K562 (cell line): ENCODE data around the gene PRELID3B. TPM values are rescaled to one million over a fixed set of nuclear protein-coding genes. Genes with fewer than 3 reads are reported as not detected.

Experiments
- DDX20 ChIP-seq: fragments of 450-650 bp; IDR thresholded peaks from 2 replicates; pipeline ENCODE4 v1.6.1; 2016; ENCODE audit warnings: missing genetic modification characterization, low read depth, mild to moderate bottlenecking, missing compliant biosample characterization, moderate library complexity
- IFI16 ChIP-seq: fragments of 250-450 bp; sonication (Bioruptor Pico); IDR thresholded peaks from 2 replicates; pipeline ENCODE4 v2.1.2; 2022; ENCODE audit warnings: mild to moderate bottlenecking, inconsistent platforms
- SMAD4 ChIP-seq: fragments of 250-450 bp; sonication (Bioruptor Pico); conservative IDR thresholded peaks from 2 replicates; pipeline ENCODE4 v1.8.0; 2021; ENCODE audit warnings: inconsistent platforms, mild to moderate bottlenecking, moderate library complexity
- SNRNP70 ChIP-seq: fragments of 200-400 bp; formaldehyde crosslinking; optimal IDR thresholded peaks from 2 replicates; pipeline ENCODE3; 2017; ENCODE audit warnings: low read depth, low read length
- ZNF121 ChIP-seq: sonication (generic); formaldehyde crosslinking; conservative IDR thresholded peaks from 2 replicates; pipeline ENCODE4 v1.8.0; 2022; ENCODE audit warnings: missing genetic modification reagents
- polyA plus RNA-seq, 8 experiments: library from polyadenylated mRNA; depleted of rRNA in 4 of 8; stranded (reverse) in 5 of 8; unstranded in 3 of 8; fragments of >200 nt; fragmentation: Nextera tagmentation in 2 of 8; fragmentation: Illumina TruSeq in 1 of 8; extraction: Ambion mirVana in 2 of 8; extraction: Trizol in 1 of 8; gene quantifications; 2 replicates each; pipeline versions ENCODE4 v1.2.1 to v1.2.3, GENCODE V29; 2011 to 2014; ENCODE audit warnings: inconsistent platforms in 1 of 8, missing spikeins in 1 of 8
- total RNA-seq, 7 experiments: library from RNA; depleted of rRNA in 6 of 7; stranded (reverse); fragments of >200 nt in 6 of 7; fragmentation: Illumina TruSeq in 2 of 7; extraction: Trizol in 2 of 7; gene quantifications; 2 replicates each; pipeline versions ENCODE4 v1.2.1 to v1.2.3, GENCODE V29; 2011 to 2021; ENCODE audit warnings: low replicate concordance in 1 of 7
- TF ChIP-seq, protein P1 (sequence below), 2 experiments: IDR thresholded peaks in 1 of 2; conservative IDR thresholded peaks in 1 of 2; 2 replicates each; pipeline ENCODE4 v1.6.1; 2016; ENCODE audit warnings: low read depth in 2 of 2, mild to moderate bottlenecking in 1 of 2, missing compliant biosample characterization in 1 of 2, missing genetic modification characterization in 1 of 2, moderate library complexity in 1 of 2
- TF ChIP-seq, protein P2 (sequence below): sonication (generic); formaldehyde crosslinking; IDR thresholded peaks from 2 replicates; pipeline ENCODE4 v1.8.1; 2023; ENCODE audit warnings: mild to moderate bottlenecking, missing genetic modification reagents
- TF ChIP-seq, protein P3 (sequence below), 2 experiments: fragments of 450-650 bp in 1 of 2; sonication (generic) in 1 of 2; formaldehyde crosslinking in 1 of 2; IDR thresholded peaks; 2 replicates each; pipeline versions ENCODE4 v1.7.1 to v1.9.0; 2016 to 2022; ENCODE audit warnings: inconsistent platforms in 1 of 2, mild to moderate bottlenecking in 1 of 2, missing genetic modification reagents in 1 of 2

PRELID3B gene
- total and polyA plus RNA-seq, 9 of the 15 experiments (the other 6 are each of a cell fraction or from before 2014, with no cell fraction given), result 77.0 to 186 (median 101) TPM

GRCh38 chr20:59042151-59042795 lies at the start of gene PRELID3B (continued):
- TF ChIP-seq, protein P1, sequence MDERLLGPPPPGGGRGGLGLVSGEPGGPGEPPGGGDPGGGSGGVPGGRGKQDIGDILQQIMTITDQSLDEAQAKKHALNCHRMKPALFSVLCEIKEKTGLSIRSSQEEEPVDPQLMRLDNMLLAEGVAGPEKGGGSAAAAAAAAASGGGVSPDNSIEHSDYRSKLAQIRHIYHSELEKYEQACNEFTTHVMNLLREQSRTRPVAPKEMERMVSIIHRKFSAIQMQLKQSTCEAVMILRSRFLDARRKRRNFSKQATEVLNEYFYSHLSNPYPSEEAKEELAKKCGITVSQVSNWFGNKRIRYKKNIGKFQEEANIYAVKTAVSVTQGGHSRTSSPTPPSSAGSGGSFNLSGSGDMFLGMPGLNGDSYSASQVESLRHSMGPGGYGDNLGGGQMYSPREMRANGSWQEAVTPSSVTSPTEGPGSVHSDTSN (CRISPR knock-in tag; IDR thresholded peaks at IDR 0.05; ENCODE audit: low read depth), result no peak
- TF ChIP-seq, protein P1 (tag; conservative IDR thresholded peaks at IDR 0.05; ENCODE audit: low read depth), result no peak
- TF ChIP-seq, protein P2, sequence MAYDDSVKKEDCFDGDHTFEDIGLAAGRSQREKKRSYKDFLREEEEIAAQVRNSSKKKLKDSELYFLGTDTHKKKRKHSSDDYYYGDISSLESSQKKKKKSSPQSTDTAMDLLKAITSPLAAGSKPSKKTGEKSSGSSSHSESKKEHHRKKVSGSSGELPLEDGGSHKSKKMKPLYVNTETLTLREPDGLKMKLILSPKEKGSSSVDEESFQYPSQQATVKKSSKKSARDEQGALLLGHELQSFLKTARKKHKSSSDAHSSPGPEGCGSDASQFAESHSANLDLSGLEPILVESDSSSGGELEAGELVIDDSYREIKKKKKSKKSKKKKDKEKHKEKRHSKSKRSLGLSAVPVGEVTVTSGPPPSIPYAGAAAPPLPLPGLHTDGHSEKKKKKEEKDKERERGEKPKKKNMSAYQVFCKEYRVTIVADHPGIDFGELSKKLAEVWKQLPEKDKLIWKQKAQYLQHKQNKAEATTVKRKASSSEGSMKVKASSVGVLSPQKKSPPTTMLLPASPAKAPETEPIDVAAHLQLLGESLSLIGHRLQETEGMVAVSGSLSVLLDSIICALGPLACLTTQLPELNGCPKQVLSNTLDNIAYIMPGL, result peak; percentile 51; the same call in 1 of the 2 replicates
- TF ChIP-seq IFI16 (CRISPR knock-in tag) (no peak), DDX20 (tag) (no peak), ZNF121 (CRISPR knock-in tag) (no peak; the same call in 1 of the 2 replicates), SNRNP70 (no peak), SMAD4 (CRISPR knock-in tag) (no peak; the same call in 1 of the 2 replicates)
- TF ChIP-seq, protein P3, sequence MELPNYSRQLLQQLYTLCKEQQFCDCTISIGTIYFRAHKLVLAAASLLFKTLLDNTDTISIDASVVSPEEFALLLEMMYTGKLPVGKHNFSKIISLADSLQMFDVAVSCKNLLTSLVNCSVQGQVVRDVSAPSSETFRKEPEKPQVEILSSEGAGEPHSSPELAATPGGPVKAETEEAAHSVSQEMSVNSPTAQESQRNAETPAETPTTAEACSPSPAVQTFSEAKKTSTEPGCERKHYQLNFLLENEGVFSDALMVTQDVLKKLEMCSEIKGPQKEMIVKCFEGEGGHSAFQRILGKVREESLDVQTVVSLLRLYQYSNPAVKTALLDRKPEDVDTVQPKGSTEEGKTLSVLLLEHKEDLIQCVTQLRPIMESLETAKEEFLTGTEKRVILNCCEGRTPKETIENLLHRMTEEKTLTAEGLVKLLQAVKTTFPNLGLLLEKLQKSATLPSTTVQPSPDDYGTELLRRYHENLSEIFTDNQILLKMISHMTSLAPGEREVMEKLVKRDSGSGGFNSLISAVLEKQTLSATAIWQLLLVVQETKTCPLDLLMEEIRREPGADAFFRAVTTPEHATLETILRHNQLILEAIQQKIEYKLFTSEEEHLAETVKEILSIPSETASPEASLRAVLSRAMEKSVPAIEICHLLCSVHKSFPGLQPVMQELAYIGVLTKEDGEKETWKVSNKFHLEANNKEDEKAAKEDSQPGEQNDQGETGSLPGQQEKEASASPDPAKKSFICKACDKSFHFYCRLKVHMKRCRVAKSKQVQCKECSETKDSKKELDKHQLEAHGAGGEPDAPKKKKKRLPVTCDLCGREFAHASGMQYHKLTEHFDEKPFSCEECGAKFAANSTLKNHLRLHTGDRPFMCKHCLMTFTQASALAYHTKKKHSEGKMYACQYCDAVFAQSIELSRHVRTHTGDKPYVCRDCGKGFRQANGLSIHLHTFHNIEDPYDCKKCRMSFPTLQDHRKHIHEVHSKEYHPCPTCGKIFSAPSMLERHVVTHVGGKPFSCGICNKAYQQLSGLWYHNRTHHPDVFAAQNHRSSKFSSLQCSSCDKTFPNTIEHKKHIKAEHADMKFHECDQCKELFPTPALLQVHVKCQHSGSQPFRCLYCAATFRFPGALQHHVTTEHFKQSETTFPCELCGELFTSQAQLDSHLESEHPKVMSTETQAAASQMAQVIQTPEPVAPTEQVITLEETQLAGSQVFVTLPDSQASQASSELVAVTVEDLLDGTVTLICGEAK (IDR thresholded peaks at IDR 0.05), result peak; percentile 45; the same call in 1 of the 2 replicates
- TF ChIP-seq, protein P3 (CRISPR knock-in tag; IDR thresholded peaks at IDR 0.05), result no peak
